COLO668 (cell line): Measurements from ENCODE around the gene GJA3.

ENCODE experiments used
- DNase-seq: peaks from one replicate; lab custom pipeline; 2025; ENCODE audit not compliant: unreplicated experiment; lab: John Stamatoyannopoulos, UW

The GJA3 gene

DNA sequence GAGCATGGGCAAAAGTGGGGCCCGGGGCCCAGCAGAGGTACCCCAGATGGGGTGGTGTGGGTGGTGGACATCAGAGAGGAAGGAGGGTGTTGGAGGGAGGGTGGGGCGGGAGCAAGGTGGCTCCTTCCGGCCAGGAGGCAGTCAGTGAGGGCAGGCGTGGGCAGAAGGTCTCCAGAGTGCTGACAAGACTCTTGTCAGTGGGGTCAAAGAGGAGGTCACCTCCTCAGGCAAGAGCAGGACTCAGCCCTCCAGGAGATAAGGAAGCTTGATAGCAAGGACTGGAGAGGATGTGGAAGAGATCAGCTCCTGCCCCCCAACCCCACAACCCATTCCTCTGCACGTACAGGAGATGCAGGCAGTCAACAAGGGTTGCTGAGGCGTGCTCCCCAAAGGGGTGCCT lies 9.8 kb downstream of the GJA3 start:
- no peak for DNase-seq

DNA sequence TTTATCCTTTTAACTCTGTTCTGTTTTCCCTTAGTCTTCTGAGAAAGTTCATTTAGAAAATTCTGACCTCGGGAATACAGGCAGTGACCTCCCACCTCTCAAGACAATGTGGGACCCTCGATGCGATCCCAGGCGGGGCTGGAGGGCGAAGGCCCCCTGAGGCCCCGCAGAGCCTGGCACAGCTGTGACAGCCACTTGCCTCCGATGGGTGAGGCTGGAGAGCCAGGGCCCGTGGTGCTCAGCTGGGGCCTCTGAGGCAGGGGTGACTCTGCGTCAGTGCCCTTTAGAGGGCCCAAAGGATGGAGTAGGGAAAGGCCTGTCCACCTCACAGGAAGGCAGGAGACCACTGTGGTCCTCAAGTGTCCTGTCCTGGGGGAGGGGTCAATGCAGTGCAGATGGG lies 10.3 kb downstream of the GJA3 start:
- no peak for DNase-seq

DNA sequence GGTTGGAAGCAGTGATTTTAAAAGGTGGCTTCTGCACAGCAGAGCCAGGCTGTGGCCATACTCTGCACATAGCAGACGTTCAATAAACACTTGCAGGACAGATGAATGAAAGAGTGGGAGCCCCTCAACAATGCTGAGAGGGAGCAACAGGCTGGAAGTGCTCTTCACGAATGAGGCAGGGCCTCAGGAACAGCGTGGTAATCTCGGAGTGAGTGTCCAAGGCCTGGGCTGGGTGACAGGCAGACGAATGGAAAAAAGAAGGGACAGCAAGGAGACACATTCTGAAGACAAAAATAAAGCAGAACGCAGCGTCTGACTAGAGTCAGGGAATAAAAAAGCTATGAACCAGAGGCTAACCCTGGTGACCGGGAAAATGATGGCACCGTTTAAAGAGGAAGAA lies 11.1 kb downstream of the GJA3 start:
- no peak for DNase-seq

DNA sequence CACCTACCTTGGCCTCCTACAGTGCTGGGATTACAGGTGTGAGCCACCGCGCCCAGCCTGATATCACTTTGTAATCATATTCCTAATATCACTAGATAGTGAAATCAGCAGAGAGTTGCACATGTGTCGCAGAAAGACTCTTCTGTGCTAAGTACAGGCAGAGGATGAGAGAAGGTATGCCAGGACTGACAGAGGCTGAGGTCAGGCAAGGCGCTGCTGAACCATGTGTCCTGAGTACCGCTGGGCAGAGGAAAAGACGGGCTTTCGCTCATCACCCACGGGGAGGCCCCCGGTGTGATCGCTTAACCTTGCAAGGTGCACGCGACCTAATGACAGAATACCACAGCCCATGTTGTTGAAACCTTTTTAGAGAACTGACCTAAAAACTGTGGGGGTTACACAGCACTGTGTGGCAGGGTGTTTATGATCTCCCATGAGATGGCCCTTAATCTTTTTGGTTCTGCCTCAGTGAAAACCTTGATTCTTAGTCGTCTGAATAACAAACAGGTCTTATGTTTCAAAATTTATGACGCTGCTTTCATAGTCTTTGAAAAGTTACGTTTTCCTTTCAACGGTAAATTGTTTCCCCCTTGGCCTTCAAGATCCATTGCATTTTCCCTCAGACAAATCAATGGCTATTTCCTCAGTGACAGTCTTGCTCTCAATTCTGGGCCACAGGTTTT lies 12.2 kb downstream of the GJA3 start:
- DNase-seq = no peak

DNA sequence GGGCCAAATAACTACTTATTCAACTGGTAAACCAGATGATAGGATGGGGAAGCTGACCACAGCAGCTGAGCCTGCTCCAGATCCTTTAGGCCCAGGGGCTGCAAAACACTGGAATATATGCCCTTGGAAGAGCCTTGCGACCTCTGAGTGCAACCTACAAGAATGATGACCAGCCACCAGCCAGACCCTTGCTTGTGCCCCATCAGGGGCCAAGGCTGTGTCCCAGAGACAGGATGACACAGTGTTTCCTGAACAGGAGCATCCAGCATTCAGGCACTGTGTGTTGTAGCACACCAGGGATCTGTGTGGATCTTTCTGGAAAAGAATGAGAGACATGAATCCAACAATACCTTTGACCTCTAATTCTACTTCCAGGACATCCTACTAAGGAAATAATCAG lies 14.5 kb downstream of the GJA3 start:
- DNase-seq = no peak

DNA sequence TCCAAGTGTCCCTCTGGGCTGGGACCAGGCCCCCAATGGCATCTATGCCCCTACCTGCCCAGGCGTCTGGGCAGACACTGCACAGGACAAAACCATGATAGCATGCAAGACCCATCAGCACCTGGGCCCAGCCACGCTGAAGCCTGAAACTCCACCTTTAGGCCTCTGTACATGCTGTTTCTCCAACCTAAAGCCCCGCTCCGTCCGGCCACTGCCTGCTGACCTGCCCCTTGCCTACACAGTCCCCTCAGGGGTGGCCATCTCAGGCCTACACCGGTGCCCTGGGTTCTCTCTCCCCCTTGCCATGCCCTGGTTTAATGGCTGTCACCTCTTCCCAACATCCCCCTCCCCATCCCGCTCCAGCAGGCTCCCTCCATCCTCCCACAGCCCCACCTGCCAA lies 15.3 kb downstream of the GJA3 start:
- no peak for DNase-seq

DNA sequence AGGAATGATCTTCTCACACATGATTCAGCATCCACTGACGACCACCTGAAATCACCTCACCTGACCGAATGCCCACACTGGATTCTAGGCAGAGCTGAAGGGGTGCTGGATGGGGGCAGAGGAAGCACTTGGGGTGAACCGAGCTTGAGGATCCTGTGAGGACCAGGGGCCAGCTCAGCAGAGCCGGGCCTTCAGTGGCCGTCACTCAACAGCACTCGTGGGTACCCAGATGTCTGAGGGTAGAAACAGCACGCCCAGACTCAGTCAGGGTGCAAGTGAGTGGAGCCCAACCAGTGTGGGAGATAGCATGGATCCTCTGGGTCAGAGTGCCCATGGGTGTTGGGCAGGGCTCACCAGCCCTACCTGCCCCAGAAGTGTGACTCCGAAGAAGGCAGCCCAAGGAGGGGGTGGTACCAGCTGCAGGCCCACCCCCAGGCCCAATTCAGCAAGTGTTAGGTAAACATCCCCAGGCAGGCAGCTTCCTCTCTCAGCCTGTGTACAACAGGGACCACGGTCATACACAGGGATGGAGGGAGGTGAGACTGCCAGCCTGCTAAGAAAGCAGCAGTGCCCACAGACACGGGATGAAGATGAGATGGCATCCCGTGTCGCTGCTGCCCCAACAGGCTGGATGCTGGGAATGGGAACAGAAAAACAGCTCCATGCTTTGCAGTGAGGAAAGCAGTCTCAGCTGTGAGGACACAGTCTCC lies 16.6 kb downstream of the GJA3 start:
- DNase-seq = no peak

DNA sequence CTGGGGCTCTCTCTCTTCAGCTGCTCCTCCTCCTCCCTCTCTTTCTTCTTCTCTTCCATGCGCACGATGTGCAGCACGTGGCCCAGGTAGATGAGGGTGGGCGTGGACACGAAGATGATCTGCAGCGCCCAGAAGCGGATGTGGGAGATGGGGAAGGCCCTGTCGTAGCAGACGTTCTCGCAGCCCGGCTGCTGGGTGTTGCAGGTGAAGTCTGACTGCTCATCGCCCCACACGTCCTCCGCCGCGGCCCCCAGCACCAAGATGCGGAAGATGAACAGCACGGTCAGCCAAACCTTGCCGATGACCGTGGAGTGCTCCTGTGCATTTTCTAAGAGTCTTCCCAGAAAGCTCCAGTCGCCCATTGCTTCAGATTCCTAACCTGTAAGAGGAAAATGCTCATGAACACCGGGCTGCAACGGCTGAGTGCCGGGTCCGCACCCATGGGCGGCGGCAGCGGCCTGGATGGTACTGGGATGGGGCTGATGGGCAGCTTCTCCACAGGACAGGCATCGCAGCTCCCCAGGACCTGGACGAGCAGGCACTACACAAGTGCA lies 17.8 kb downstream of the GJA3 start:
- no peak for DNase-seq

DNA sequence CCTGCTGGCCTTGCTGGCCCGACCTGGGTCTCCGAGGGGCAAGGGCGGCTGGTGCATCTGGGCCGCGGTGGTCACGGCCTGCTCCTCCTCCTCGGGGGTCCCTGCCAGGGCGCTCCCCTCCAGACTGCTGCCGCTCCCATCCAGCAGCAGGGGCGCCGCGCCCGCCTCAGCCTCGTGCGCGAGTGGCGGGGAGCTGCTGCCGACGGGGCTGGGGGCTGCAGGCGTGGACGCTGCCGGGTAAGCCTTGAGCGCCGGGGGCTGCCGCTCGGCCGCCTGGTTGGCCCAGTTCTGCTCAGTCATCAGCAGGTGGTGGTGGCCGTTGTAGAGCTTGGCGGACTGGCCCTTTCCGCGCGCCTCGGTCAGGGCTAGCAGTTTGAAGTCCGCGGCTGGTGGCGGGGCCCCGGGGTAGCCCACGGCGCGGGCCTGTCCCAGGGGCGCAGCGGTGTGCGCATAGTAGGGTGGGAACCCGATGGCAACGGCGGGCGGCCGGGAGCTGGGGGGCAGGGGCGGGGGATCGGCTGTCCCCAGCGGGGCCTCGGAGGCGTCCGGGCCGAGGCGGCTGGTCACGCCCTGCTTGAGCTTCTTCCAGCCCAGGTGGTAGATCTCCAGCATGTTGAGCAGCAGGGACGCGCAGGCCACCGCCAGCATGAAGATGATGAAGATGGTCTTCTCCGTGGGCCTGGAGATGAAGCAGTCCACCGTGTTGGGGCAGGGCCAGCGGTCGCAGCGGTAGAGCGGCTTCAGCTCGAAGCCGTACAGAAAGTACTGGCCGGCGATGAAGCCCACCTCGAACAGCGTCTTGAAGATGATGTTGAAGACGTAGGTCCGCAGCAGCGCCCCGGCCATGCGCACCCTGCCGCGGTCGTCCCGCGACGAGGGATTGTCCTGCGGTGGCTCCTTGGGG lies 18.6 kb downstream of the GJA3 start:
- DNase-seq = no peak

DNA sequence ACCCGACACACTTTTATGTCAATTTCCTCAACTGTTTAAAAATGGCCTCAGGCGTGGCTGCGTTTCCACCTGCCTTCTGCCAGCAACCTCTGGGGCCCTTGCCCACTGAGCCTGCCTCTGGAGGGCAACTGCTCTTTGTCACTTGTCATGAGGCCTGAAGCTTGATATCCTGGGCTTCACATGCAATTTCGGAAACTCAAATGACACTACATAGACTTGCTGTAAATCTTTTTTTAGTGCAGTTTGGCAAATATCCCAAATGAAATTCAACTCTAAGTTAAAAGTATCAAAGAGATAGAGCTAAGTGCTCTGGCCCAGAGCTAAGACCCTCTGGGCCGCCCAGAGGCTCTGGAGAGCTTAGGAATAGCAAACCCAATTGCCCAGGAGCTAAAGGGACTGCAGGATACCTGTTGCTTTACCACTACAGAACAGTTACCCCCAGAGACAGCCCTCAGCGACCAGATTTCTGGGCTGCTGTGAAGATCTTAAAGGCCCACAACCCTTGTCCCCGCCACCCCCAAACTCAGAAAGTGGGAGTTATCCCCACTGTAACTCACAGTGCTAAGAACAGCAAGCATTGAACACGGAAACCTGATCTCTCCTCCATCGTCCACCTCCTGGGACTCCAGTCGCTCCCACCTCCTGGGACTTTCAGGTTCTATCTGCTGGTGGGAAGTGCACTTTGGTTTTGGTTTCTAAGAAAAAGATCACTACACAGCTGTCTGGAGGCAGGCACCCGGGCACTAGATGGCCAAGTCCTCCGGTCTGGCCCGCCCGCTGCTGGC lies 19.4 kb downstream of the GJA3 start:
- no peak for DNase-seq

DNA sequence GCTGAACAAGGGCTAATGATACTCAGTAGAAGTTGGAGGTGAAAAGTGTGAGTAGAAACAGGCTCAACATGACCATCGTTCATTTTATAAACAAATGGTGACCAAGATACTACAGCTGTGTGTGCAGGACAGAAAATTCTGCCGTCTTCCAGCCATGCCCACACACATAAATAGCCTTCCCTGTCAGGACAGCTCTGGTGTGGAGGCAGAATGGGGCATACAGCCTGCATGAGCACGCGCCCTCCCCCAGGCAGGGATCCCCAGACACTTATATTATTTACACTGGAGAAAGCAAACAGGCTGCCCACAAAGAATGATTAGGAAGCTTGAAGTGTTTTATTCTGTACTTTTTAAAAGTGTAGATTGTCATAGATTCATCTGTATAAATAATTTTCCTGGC lies 20.4 kb downstream of the GJA3 start:
- DNase-seq = no peak

DNA sequence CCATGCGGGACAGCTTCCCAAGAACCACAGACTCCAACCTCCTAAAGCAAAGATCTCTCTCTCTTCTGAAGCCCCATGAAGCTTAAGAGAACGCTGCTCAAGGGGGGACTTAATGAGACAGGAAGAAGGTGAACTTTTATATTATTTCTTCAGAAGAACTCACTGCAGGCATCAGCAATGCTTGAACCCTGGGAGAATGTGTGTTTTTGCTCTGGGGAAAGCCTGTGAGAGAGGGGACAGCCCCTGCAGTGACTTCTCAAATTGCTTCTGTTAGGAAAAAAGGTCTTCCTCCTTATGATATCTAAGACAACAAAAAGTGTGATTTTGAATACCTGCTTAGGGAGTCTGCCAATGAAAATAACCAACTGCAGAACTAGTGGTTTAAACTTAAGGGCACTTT lies 23.0 kb downstream of the GJA3 start:
- DNase-seq = no peak

DNA sequence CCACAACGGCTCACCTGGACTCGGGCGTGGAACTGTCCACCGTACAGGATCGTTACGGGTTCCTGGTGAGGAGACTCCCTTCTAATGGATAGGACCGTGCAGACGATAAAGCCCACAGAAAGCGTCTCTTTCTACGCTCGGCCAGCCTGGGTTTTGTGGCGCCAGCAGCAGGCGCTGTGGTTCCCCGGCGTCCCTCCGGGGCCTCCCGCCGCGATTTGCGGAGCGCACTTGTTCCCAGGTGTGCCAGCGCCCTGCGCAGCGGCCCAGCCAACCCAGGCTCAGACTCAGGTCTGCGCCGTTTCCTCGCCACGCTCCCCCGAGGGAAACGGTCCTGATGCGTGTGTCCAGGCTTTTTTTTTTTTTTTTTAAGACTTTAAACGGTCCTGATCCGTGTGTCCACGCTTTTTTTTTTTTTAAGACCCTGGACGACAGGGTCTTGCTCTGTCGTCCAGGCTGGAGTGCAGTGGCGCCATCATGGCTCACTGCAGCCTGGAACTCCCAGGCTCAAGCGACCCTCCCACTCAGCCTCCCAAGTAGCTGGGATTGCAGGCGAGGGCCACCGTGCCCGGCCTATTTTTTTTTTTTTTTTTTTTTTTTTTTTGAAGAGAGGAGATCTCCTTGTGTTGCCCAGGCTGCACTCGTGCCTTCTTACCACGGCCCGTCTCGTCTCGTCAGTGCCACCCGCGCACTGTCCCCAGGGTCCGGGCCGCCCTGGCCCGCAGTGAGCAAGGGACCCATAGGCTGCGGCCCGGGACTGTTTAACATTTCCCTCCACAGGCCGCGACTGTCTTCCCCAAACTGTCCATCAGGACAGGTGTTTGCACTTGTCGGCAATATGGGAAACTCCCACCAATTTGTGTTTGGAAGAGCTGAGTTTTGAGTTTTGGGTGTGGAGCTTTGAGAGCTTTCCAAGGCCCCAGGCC lies 23.8 kb downstream of the GJA3 start:
- DNase-seq = peak; percentile 89

DNA sequence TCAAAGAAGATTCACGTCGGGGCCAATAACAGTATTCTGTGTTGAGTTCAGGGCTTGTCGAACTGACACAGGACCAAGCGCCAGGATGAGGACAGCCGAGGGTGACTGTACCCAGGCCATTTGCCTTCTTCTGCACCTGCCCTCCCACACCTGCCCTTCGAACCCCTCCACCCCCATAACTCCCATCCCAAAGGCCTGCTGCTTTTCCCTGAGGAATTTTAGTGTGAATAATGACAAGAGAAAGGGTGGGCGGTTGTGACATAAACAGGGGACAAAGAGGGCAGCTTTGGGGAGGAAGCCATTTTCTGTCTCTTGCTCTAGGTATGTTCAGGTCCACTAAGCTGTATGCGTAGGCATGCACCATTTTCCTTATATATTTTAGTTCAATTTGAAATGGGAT lies 26.1 kb downstream of the GJA3 start:
- no peak for DNase-seq

DNA sequence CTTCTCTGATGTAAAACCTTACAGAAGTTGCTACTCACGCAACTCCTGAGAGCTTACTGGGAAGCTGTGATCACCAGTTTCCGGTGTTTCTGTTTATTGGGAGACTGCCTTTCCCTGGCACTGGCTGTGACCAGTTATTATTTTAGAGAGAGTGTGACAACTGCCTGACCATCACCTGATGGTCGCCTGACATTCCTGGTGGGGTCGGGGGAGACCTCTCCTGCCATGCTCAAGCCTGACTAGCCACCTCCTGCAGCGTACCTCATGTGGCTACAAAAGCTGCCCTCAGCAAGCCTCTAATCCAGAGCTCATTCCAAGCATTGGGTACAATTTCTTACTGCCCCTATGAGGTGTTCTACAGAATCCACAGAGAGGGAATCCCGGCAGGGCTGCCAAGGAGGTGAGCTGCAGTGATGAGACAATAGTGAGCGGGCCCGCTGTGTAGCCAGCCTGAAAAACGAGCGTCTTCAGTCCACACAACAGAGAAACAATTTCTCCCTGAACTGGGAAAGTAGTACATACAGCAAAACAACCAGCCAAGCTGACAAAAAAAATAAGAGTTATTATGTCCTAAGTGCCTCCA lies 28.7 kb downstream of the GJA3 start:
- DNase-seq = no peak

DNA sequence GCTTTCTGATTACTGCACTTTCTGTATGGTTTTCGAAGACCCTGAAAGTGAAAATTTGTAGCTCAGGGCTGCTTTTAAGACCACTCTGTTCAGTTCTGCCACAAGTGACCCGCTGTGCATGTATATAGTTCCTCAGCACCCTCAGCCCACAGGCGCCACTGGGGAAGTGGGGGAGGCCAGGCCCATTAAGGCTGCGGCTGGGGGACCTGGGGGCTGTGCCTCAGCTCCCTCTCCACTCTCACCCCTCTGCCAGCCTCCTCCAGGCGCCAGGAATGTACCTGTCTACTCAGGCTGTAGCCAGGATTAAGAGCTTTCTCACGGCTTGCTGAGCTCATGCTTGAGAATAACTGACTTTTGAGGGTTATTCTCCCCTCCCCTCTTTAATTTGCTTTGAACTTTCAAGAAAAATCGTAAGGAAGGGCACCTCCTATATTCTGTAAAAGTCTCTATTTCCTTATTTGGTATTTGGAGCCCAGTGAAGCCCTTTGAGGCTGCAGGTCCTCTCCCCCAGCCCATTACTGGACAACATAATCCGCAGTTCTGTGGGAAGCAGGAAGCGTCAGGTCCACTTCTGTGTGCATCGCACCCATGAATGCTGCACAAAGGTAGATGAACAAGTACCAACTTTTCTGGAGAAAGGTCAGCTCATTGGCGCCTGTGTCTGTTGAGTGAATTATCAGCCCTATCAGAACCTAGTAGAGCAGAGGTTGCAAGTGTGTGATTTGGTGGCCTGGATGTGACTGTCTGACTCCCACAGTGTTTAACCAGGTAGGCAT lies 29.6 kb downstream of the GJA3 start:
- no peak for DNase-seq

DNA sequence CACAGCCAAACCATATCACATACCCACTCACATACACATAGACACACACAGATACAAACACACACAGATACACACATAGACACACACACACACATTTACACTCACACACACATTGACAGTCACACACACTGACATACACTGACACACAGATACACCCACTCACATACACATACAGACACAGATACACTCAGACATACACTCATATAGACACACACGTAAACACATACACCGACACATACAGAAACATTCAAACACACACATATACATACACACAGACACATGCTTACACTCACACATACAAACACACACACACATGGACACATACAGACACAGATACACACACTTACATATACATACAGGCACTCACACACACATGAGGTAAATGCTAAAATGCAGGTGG lies 30.2 kb downstream of the GJA3 start:
- no peak for DNase-seq

DNA sequence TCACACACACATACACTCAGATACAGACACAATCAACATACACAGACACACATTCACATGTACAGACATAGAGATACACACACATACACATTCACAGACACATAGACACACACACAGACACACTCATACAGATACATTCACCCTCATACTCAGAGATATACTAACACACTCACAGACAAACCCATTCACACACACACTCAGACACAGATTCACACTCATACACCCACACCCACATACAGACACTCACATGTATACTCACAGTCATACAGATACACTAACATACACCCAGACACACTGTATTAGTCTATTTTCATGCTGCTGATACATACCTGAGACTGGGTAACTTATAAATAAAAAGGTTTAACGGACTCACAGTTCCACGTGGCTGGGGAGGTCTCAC lies 30.8 kb downstream of the GJA3 start:
- no peak for DNase-seq

DNA sequence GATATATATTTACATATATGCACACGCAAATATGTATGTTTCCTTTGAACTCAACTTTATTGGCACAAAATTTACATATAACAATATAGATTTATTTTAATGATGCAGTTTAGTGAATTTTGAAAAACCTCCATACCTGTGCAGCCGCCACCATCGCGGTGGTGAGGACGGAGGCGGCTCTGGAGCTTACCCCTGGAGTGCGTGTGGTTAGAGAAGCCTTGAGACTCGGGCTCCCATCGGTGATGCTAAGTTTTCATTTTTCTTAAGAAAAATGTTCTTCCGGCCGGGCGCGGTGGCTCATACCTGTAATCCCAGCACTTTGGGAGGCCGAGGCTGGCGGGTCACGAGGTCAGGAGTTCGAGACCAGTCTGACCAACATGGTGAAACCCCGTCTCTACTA lies 31.8 kb downstream of the GJA3 start:
- no peak for DNase-seq
